K562 (cell line): ENCODE results near the gene VTCN1. TPM values are rescaled to one million over a fixed set of nuclear protein-coding genes. Genes with fewer than 3 reads are reported as not detected.
A peak's percentile ranks its signal among the peaks of the same experiment; 100 is the strongest.

Experiments
- ATAC-seq: fragments of 200-7000 bp; cut with Tn5 transposase; 3 replicates; pipeline ENCODE4 v1.9.1; 2020; ENCODE audit warnings: moderate library complexity
- BruUV-seq: library from RNA; stranded (reverse); fragments of 400-500 nt; replicated peaks from 2 replicates; lab custom pipeline; 2021; lab: Mats Ljungman, UMichigan
- CTCF ChIA-PET: fragments of 300-600 bp; formaldehyde crosslinking; extraction: SDS; loops from one replicate; lab custom pipeline; 2021; ENCODE audit warnings: low intra/inter-chr PET ratio; lab: Yijun Ruan, JAX
- POLR2A ChIA-PET: fragments of 300-600, 350-650 bp; sonication (Branson Sonifier 250); formaldehyde crosslinking; extraction: SDS; loops from one replicate; lab custom pipeline; 2021; ENCODE audit warnings: antibody characterized with exemption, inconsistent platforms; lab: Yijun Ruan, JAX
- DNase-seq, 4 experiments: peaks; one replicate each; pipeline versions ENCODE4 v3.0.0 to v3.0.0-alpha.2; 2011 to 2018; ENCODE audit warnings: low spot score in 3 of 4, mixed read lengths in 3 of 4; ENCODE audit errors: extremely low read depth in 1 of 4
- FAIRE-seq: peaks from 2 replicates; lab custom pipeline; 2011; peaks lifted over from hg19 to GRCh38; lab: Jason Lieb, UNC
- H2AFZ ChIP-seq: 2 replicates; pipeline ENCODE4 v1.6.0; 2011; ENCODE audit warnings: low read depth, low read length, control low read depth, inconsistent platforms
- H3K27ac ChIP-seq: fragments of 200-600 bp; 3 replicates; pipeline ENCODE4 v1.8.0; 2011; ENCODE audit warnings: low read depth, mild to moderate bottlenecking, control low read depth, inconsistent platforms, low read length, moderate library complexity, mixed read lengths; ENCODE audit errors: extremely low read depth
- H3K27me3 ChIP-seq, 2 experiments: fragments of 300-600 bp in 1 of 2; 2 replicates in 1 of 2; 3 replicates in 1 of 2; pipeline versions ENCODE4 v1.6.0 to v1.8.0; 2011; ENCODE audit warnings: inconsistent platforms in 2 of 2, low read length in 2 of 2, mild to moderate bottlenecking in 1 of 2, mixed read lengths in 1 of 2, moderate library complexity in 1 of 2; ENCODE audit not compliant: control insufficient read depth in 2 of 2, insufficient read depth in 2 of 2
- H3K36me3 ChIP-seq: fragments of 300-600 bp; 3 replicates; pipeline ENCODE4 v1.8.0; 2011; ENCODE audit warnings: mild to moderate bottlenecking, low read length, inconsistent platforms; ENCODE audit not compliant: control insufficient read depth, insufficient read depth
- H3K4me1 ChIP-seq, 2 experiments: fragments of 200-600 bp in 1 of 2; replicated peaks in 1 of 2; 2 replicates in 1 of 2; 3 replicates in 1 of 2; pipeline versions ENCODE4 v1.5.1 to v1.8.0; 2011; ENCODE audit warnings: inconsistent platforms in 2 of 2, low read length in 2 of 2, mild to moderate bottlenecking in 1 of 2, mixed read lengths in 1 of 2, moderate library complexity in 1 of 2; ENCODE audit not compliant: control insufficient read depth in 2 of 2, insufficient read depth in 2 of 2
- H3K4me2 ChIP-seq: 2 replicates; pipeline ENCODE4 v1.6.1; 2011; ENCODE audit warnings: low read length, control low read depth, inconsistent platforms, mixed read lengths; ENCODE audit not compliant: insufficient read depth
- H3K4me3 ChIP-seq: fragments of 200-600 bp; sonication (generic), shearing (Covaris generic); 2 replicates; pipeline ENCODE4 v1.5.1; 2016; ENCODE audit warnings: control low read depth, inconsistent platforms
- H3K79me2 ChIP-seq: fragments of 200-600 bp; 3 replicates; pipeline ENCODE4 v1.8.0; 2011; ENCODE audit warnings: low read length, inconsistent platforms; ENCODE audit not compliant: control insufficient read depth, insufficient read depth
- H3K9ac ChIP-seq, 2 experiments: 2 replicates each; pipeline versions ENCODE4 v1.6.0 to v1.6.1; 2011; ENCODE audit warnings: low read depth in 2 of 2, low read length in 2 of 2, control low read depth in 1 of 2, inconsistent platforms in 1 of 2, mild to moderate bottlenecking in 1 of 2, mixed read lengths in 1 of 2; ENCODE audit not compliant: insufficient read depth in 1 of 2
- H3K9me1 ChIP-seq: one replicate; pipeline ENCODE4 v1.6.0; 2011; ENCODE audit warnings: inconsistent platforms, mild to moderate bottlenecking, low read length, moderate library complexity; ENCODE audit not compliant: control insufficient read depth, insufficient read depth
- H3K9me3 ChIP-seq: replicated peaks from 2 replicates; pipeline ENCODE4 v1.5.1; 2011; ENCODE audit warnings: low read depth, low read length, inconsistent platforms; ENCODE audit not compliant: control insufficient read depth, insufficient read depth
- H4K20me1 ChIP-seq: replicated peaks from 2 replicates; pipeline ENCODE4 v1.6.1; 2011; ENCODE audit warnings: low read length, inconsistent platforms, mixed read lengths; ENCODE audit not compliant: control insufficient read depth, insufficient read depth
- EGR1 ChIP-seq: fragments of 450-650 bp; conservative IDR thresholded peaks from 2 replicates; pipeline ENCODE4 v1.6.1; 2017; ENCODE audit warnings: mild to moderate bottlenecking
- FOXA3 ChIP-seq, 2 experiments: fragments of 450-650 bp in 1 of 2; sonication (generic) in 1 of 2; formaldehyde crosslinking; IDR thresholded peaks in 1 of 2; conservative IDR thresholded peaks in 1 of 2; 2 replicates each; pipeline versions ENCODE4 v1.4.0 to v1.8.0; 2020 to 2022; ENCODE audit warnings: mild to moderate bottlenecking in 2 of 2, missing genetic modification reagents in 1 of 2
- GATAD2A ChIP-seq: fragments of 450-650 bp; IDR thresholded peaks from 2 replicates; pipeline ENCODE4 v1.6.1; 2017
- HDAC1 ChIP-seq, 2 experiments: fragments of 450-650 bp; IDR thresholded peaks; 2 replicates each; pipeline ENCODE4 v1.6.1; 2016 to 2017; ENCODE audit warnings: inconsistent platforms in 1 of 2, mild to moderate bottlenecking in 1 of 2, moderate library complexity in 1 of 2
- HNRNPLL ChIP-seq: fragments of 200-400 bp; formaldehyde crosslinking; IDR thresholded peaks from 2 replicates; pipeline ENCODE4 v1.6.1; 2017; ENCODE audit warnings: low read length, low read depth, mild to moderate bottlenecking; ENCODE audit not compliant: poor library complexity, severe bottlenecking
- LCOR ChIP-seq: sonication (generic); formaldehyde crosslinking; IDR thresholded peaks from 2 replicates; pipeline ENCODE4 v1.8.0; 2022; ENCODE audit warnings: mild to moderate bottlenecking, missing genetic modification reagents
- MAZ ChIP-seq, 2 experiments: fragments of 450-650 bp in 1 of 2; sonication (generic) in 1 of 2; formaldehyde crosslinking; IDR thresholded peaks in 1 of 2; conservative IDR thresholded peaks in 1 of 2; 2 replicates each; pipeline versions ENCODE4 v1.4.0 to v1.5.0; 2020; ENCODE audit warnings: mild to moderate bottlenecking in 1 of 2, missing genetic modification reagents in 1 of 2
- NR2C2 ChIP-seq, 2 experiments: fragments of 200-800 bp in 1 of 2; sonication (Bioruptor generic) in 1 of 2; sonication (generic) in 1 of 2; formaldehyde crosslinking in 1 of 2; IDR thresholded peaks; 2 replicates each; pipeline versions ENCODE4 v1.6.1 to v1.8.0; 2016 to 2022; ENCODE audit warnings: mild to moderate bottlenecking in 1 of 2, missing compliant biosample characterization in 1 of 2, missing genetic modification characterization in 1 of 2, missing genetic modification reagents in 1 of 2
- PCBP1 ChIP-seq: fragments of 200-400 bp; formaldehyde crosslinking; IDR thresholded peaks from 2 replicates; pipeline ENCODE4 v1.6.1; 2018; ENCODE audit warnings: mild to moderate bottlenecking, low read depth, low read length; ENCODE audit not compliant: poor library complexity, severe bottlenecking
- SP1 ChIP-seq: sonication (generic); formaldehyde crosslinking; IDR thresholded peaks from 2 replicates; pipeline ENCODE4 v1.8.1; 2022; ENCODE audit warnings: mild to moderate bottlenecking, missing genetic modification reagents
- ZBTB7A ChIP-seq: IDR thresholded peaks from 2 replicates; pipeline ENCODE4 v1.6.1; 2011; ENCODE audit warnings: low read depth, mild to moderate bottlenecking, low read length, moderate library complexity, borderline replicate concordance; ENCODE audit not compliant: control insufficient read depth
- ZNF124 ChIP-seq: sonication (generic); formaldehyde crosslinking; IDR thresholded peaks from 2 replicates; pipeline ENCODE4 v1.8.1; 2022; ENCODE audit warnings: missing genetic modification reagents
- ZNF165 ChIP-seq: fragments of 250-450 bp; sonication (Bioruptor Pico); IDR thresholded peaks from 2 replicates; pipeline ENCODE4 v1.4.0; 2020; ENCODE audit warnings: borderline replicate concordance
- ZNF263 ChIP-seq: sonication (generic); formaldehyde crosslinking; IDR thresholded peaks from 2 replicates; pipeline ENCODE4 v1.8.0; 2022; ENCODE audit warnings: mild to moderate bottlenecking, missing genetic modification reagents, borderline replicate concordance
- WGBS: fragments of 100-300 bp; shearing (Covaris generic); methylation state at CpG from one replicate; pipeline ENCODE4 v1.1.6; 2016; ENCODE audit warnings: low coverage, mixed read lengths; ENCODE audit not compliant: insufficient coverage; ENCODE audit errors: missing lambda C conversion rate; 5-methylcytosine and 5-hydroxymethylcytosine counted together
- in situ Hi-C: fragments of 300-500 bp; cut with MboI; formaldehyde crosslinking; loops from 4 replicates; pipeline ENCODE4 v1.15.0; 2018; ENCODE audit warnings: inconsistent platforms, mixed read lengths
- intact Hi-C: fragments of 100-400 bp; cut with micrococcal nuclease; formaldehyde crosslinking; loops from 2 replicates; pipeline ENCODE4 v1.14.2; 2022
- polyA plus RNA-seq, 8 experiments: library from polyadenylated mRNA; depleted of rRNA in 4 of 8; stranded (reverse) in 5 of 8; unstranded in 3 of 8; fragments of >200 nt; fragmentation: Nextera tagmentation in 2 of 8; fragmentation: Illumina TruSeq in 1 of 8; extraction: Ambion mirVana in 2 of 8; extraction: Trizol in 1 of 8; gene quantifications; 2 replicates each; pipeline versions ENCODE4 v1.2.1 to v1.2.3, GENCODE V29; 2011 to 2014; ENCODE audit warnings: inconsistent platforms in 1 of 8, missing spikeins in 1 of 8
- total RNA-seq, 7 experiments: library from RNA; depleted of rRNA in 6 of 7; stranded (reverse); fragments of >200 nt in 6 of 7; fragmentation: Illumina TruSeq in 2 of 7; extraction: Trizol in 2 of 7; gene quantifications; 2 replicates each; pipeline versions ENCODE4 v1.2.1 to v1.2.3, GENCODE V29; 2011 to 2021; ENCODE audit warnings: low replicate concordance in 1 of 7
- TF ChIP-seq, protein P1 (sequence below), 2 experiments: fragments of 450-650 bp; conservative IDR thresholded peaks; 2 replicates each; pipeline ENCODE4 v1.6.1; 2017; ENCODE audit warnings: mild to moderate bottlenecking in 2 of 2, moderate library complexity in 2 of 2
- TF ChIP-seq, protein P2 (sequence below): fragments of 450-650 bp; formaldehyde crosslinking; conservative IDR thresholded peaks from 2 replicates; pipeline ENCODE4 v1.4.0; 2022; ENCODE audit warnings: mild to moderate bottlenecking, missing genetic modification characterization

The VTCN1 gene
- total and polyA plus RNA-seq, 9 of the 15 experiments (the other 6 are each of a cell fraction or from before 2014, with no cell fraction given), result not detected

DNA sequence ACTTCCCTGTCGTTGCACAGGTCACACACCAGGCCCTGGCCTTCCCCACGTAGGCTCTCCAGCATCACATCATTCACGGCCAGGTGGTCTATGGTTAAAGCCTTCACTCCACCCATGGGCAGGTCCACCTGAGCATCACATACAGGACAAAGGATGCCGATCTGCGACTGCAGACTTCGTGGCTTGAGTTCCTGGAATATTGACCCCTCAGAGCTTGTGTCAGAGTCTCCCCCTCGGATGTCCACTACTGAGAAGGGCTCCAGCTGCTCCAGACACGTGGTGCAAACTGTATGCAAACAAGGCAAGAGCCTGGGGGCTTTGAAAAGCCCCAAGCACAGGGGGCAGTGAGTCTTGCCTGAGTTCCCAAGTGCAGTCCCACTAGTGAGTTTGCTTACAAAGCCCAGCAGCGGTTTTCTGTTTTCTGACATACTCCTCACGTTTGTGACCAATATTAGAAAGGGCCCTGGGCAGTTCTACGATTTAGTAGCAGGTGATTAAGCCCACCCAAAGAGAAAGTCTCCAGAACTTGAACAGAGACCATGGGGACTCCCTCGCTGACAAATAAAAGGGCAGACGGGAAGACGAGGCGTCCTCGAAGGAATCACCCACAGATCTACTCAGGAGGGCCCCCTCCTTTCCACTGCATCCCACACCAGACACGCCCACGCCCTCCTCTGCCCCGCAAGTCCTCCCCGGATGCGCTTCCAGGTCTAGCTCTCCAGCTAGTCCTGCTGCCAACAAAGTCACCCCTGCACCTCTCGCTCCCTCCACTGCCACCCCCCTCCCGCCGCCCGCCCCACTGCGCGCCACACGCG, 89.7 kb downstream of the VTCN1 start:
- TF ChIP-seq FOXA3 (CRISPR knock-in tag; conservative IDR thresholded peaks at IDR 0.05 in 1 of 2, IDR thresholded peaks at IDR 0.05 in 1 of 2) (peak in 1 of 2 experiments; percentile 35; a peak in 1 of 4 replicates), HDAC1 (IDR thresholded peaks at IDR 0.05) (0 out of 4 replicates have a peak, but pooled peaks of 1 of the 2 experiments have one; percentile 17), SP1 (CRISPR knock-in tag) (0 out of 2 replicates have a peak, but pooled peaks have one; percentile 38), NR2C2 (CRISPR knock-in tag; IDR thresholded peaks at IDR 0.05) (no peak), NR2C2 (tag; IDR thresholded peaks at IDR 0.05) (peak; percentile 32; the same call in 1 of the 2 replicates), ZNF263 (CRISPR knock-in tag) (peak; percentile 22; the same call in 1 of the 2 replicates), EGR1 (peak; percentile 83), ZBTB7A (0 out of 2 replicates have a peak, but pooled peaks have one; percentile 2), ZNF124 (CRISPR knock-in tag) (no peak), PCBP1 (no peak), LCOR (CRISPR knock-in tag) (no peak), MAZ (CRISPR knock-in tag; conservative IDR thresholded peaks at IDR 0.05 in 1 of 2, IDR thresholded peaks at IDR 0.05 in 1 of 2) (0 out of 4 replicates have a peak, but pooled peaks of 1 of the 2 experiments have one; percentile 11), GATAD2A (0 out of 2 replicates have a peak, but pooled peaks have one; percentile 62), ZNF165 (no peak), HNRNPLL (peak; percentile 22)
- TF ChIP-seq, protein P1, sequence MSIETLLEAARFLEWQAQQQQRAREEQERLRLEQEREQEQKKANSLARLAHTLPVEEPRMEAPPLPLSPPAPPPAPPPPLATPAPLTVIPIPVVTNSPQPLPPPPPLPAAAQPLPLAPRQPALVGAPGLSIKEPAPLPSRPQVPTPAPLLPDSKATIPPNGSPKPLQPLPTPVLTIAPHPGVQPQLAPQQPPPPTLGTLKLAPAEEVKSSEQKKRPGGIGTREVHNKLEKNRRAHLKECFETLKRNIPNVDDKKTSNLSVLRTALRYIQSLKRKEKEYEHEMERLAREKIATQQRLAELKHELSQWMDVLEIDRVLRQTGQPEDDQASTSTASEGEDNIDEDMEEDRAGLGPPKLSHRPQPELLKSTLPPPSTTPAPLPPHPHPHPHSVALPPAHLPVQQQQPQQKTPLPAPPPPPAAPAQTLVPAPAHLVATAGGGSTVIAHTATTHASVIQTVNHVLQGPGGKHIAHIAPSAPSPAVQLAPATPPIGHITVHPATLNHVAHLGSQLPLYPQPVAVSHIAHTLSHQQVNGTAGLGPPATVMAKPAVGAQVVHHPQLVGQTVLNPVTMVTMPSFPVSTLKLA (conservative IDR thresholded peaks at IDR 0.05), result 0 out of 4 replicates have a peak, but pooled peaks of 1 of the 2 experiments have one; percentile 18
- TF ChIP-seq, protein P2, sequence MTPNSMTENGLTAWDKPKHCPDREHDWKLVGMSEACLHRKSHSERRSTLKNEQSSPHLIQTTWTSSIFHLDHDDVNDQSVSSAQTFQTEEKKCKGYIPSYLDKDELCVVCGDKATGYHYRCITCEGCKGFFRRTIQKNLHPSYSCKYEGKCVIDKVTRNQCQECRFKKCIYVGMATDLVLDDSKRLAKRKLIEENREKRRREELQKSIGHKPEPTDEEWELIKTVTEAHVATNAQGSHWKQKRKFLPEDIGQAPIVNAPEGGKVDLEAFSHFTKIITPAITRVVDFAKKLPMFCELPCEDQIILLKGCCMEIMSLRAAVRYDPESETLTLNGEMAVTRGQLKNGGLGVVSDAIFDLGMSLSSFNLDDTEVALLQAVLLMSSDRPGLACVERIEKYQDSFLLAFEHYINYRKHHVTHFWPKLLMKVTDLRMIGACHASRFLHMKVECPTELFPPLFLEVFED (CRISPR knock-in tag), result 0 out of 2 replicates have a peak, but pooled peaks have one; percentile 4
- TF ChIP-seq, all 486 proteins: peak for 12
- no peaks in the 10 kb centered on the region for H3K36me3 ChIP-seq
- 18% methylated on average over 22 of the region's 29 CpGs for WGBS
- peak overlapping the region; percentile 81 to 98 for H3K9ac ChIP-seq
- TSS peak; percentile 67 for BruUV-seq
- H3K9me1 ChIP-seq, result no peaks in the 10 kb centered on the region
- H3K4me3 ChIP-seq, result peak overlapping the region; percentile 51
- no peaks in the 10 kb centered on the region for H3K79me2 ChIP-seq
- peak; percentile 65 for FAIRE-seq
- H3K27ac ChIP-seq, result peak overlapping the region; percentile 82; the same call in 2 of the 3 replicates
- peaks cover 14 to 17% of the 10 kb centered on the region in 2 experiments; a peak in 4 of 5 replicates for H3K4me1 ChIP-seq
- peak; percentile 56 for ATAC-seq
- H3K27me3 ChIP-seq, result peaks cover 0 to 6% of the 10 kb centered on the region in 2 experiments; a peak in 1 of 5 replicates
- peak in 2 of 4 experiments; percentile 14 to 83 for DNase-seq
- peak overlapping the region; percentile 86 for H3K4me2 ChIP-seq
- peak overlapping the region; percentile 99 for H2AFZ ChIP-seq
- in situ Hi-C loops (no loop called here), intact Hi-C loops (loop anchor here (5.0 to 10.0 kb wide), 4 partner anchors 161 to 546 kb away; partner anchors contain the start of gene CD58)
- no peaks in the 10 kb centered on the region for H4K20me1 ChIP-seq
- H3K9me3 ChIP-seq, result no peaks in the 10 kb centered on the region
- ChIA-PET CTCF (no interaction called here), POLR2A (interaction anchor here (2.2 to 3.3 kb wide), 2 partner anchors 8 to 11 kb away, joined by 8 to 13 read pairs; no protein-coding TSS in a partner anchor)
